ENCODE results near the gene VSTM2B. TPM values are rescaled to one million over a fixed set of nuclear protein-coding genes. Genes with fewer than 3 reads are reported as not detected.

Gene VSTM2B
- polyA plus RNA-seq, 1 of the 3 experiments (the other 2 are of a cell fraction) = not detected

DNA sequence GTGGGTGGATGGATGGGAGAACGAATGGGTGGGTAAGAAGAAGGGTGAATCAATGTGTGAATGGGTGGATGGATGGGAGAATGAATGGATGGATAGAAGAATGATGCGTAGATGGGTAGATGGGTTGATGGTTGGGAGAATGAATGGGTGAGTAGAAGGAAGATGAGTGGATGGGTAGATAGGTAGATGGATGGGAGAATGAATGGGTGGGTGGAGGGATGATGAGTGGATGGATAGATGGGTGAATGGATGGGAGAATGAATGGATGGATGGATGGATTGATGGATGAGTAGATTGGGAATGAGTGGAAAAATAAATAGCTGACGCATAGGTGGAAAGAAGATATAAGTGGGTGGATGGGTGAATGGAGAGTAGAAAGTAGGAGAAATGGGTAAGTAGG is 16.5 kb downstream of the VSTM2B start:
- no peak overlapping the region for H3K9ac ChIP-seq
- H3K27me3 ChIP-seq (ENCODE audit: insufficient read depth) = no peaks in the 10 kb centered on the region
- no peaks in the 10 kb centered on the region for H3K9me3 ChIP-seq
- H3K4me3 ChIP-seq (ENCODE audit: low read depth in 2 of 2, low read length in 1 of 2) = no peak overlapping the region
- TF ChIP-seq, protein P1, sequence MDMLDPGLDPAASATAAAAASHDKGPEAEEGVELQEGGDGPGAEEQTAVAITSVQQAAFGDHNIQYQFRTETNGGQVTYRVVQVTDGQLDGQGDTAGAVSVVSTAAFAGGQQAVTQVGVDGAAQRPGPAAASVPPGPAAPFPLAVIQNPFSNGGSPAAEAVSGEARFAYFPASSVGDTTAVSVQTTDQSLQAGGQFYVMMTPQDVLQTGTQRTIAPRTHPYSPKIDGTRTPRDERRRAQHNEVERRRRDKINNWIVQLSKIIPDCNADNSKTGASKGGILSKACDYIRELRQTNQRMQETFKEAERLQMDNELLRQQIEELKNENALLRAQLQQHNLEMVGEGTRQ (IDR thresholded peaks at IDR 0.05; ENCODE audit: borderline replicate concordance, low read depth, low read length) = no peak
- TF ChIP-seq, protein P2, sequence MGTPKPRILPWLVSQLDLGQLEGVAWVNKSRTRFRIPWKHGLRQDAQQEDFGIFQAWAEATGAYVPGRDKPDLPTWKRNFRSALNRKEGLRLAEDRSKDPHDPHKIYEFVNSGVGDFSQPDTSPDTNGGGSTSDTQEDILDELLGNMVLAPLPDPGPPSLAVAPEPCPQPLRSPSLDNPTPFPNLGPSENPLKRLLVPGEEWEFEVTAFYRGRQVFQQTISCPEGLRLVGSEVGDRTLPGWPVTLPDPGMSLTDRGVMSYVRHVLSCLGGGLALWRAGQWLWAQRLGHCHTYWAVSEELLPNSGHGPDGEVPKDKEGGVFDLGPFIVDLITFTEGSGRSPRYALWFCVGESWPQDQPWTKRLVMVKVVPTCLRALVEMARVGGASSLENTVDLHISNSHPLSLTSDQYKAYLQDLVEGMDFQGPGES (IDR thresholded peaks at IDR 0.05; ENCODE audit: low read depth, low read length) = no peak
- TF ChIP-seq EP300 (IDR thresholded peaks at IDR 0.05; ENCODE audit: borderline replicate concordance in 1 of 2, low read depth in 1 of 2, low read length in 1 of 2) = no peak
- no peak for TF ChIP-seq NRF1 (IDR thresholded peaks at IDR 0.05; ENCODE audit: low read depth, low read length)
- ChIA-PET POLR2A (no interaction called here), CTCF (no interaction called here)
- H3K36me3 ChIP-seq (replicated peaks in 1 of 2; ENCODE audit: control insufficient read depth in 1 of 2, insufficient read depth in 2 of 2, low read length in 1 of 2) = no peaks in the 10 kb centered on the region
- H3K4me2 ChIP-seq = no peak overlapping the region
- H3K79me2 ChIP-seq (ENCODE audit: insufficient read depth) = no peaks in the 10 kb centered on the region
- no peaks in the 10 kb centered on the region for H4K20me1 ChIP-seq (ENCODE audit: insufficient read depth)
- 35% methylated on average over 3 of the region's 3 CpGs for WGBS (ENCODE audit: low lambda C conversion rate)
- DNase-seq = no peak
- H3K9me2 ChIP-seq = no peaks in the 10 kb centered on the region
- no peak overlapping the region for H2AFZ ChIP-seq (ENCODE audit: low read depth)
- H3K4me1 ChIP-seq (ENCODE audit: control insufficient read depth in 1 of 2, insufficient read depth in 2 of 2, low read depth in 1 of 2, low read length in 1 of 2) = no peaks in the 10 kb centered on the region
- no peak overlapping the region for H3K27ac ChIP-seq (ENCODE audit: low read depth in 2 of 2, low read length in 1 of 2)
- H3F3A ChIP-seq (replicated peaks; ENCODE audit: insufficient read depth) = no peaks in the 10 kb centered on the region

DNA sequence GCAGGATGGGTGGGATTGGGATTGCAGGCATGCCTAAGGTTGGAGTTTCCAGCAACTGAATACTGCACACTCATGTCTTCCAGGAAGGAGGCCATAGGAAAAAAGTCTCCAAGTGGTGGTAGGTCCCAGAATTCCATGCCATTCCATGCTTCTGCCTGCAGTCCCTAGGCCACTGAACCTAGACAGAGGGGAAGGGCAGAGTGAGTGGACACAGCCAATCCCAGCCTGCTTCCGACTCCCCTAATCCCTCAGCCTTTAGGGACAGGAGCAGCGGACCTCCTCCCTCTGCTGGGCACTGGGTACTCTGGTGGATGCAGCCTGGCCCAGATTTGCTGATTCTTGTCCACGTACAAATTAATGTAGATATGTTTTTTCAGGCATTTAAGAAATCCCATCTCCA is 17.0 kb downstream of the VSTM2B start:
- Histone ChIP-seq H3K4me1 (ENCODE audit: control insufficient read depth in 1 of 2, insufficient read depth in 2 of 2, low read depth in 1 of 2, low read length in 1 of 2) (no peaks in the 10 kb centered on the region), H3K9me2 (no peaks in the 10 kb centered on the region), H3K4me3 (ENCODE audit: low read depth in 2 of 2, low read length in 1 of 2) (no peak overlapping the region), H3K9me3 (no peaks in the 10 kb centered on the region), H3K27me3 (ENCODE audit: insufficient read depth) (no peaks in the 10 kb centered on the region), H3K27ac (ENCODE audit: low read depth in 2 of 2, low read length in 1 of 2) (no peak overlapping the region), H3K36me3 (replicated peaks in 1 of 2; ENCODE audit: control insufficient read depth in 1 of 2, insufficient read depth in 2 of 2, low read length in 1 of 2) (no peaks in the 10 kb centered on the region), H3K79me2 (ENCODE audit: insufficient read depth) (no peaks in the 10 kb centered on the region), H4K20me1 (ENCODE audit: insufficient read depth) (no peaks in the 10 kb centered on the region), H3F3A (replicated peaks; ENCODE audit: insufficient read depth) (no peaks in the 10 kb centered on the region), H3K9ac (no peak overlapping the region), H3K4me2 (no peak overlapping the region), H2AFZ (ENCODE audit: low read depth) (no peak overlapping the region)
- ChIA-PET CTCF (no interaction called here), POLR2A (no interaction called here)
- no peak for DNase-seq
- 4% methylated on average over 3 of the region's 3 CpGs for WGBS (ENCODE audit: low lambda C conversion rate)
- TF ChIP-seq, protein P3, sequence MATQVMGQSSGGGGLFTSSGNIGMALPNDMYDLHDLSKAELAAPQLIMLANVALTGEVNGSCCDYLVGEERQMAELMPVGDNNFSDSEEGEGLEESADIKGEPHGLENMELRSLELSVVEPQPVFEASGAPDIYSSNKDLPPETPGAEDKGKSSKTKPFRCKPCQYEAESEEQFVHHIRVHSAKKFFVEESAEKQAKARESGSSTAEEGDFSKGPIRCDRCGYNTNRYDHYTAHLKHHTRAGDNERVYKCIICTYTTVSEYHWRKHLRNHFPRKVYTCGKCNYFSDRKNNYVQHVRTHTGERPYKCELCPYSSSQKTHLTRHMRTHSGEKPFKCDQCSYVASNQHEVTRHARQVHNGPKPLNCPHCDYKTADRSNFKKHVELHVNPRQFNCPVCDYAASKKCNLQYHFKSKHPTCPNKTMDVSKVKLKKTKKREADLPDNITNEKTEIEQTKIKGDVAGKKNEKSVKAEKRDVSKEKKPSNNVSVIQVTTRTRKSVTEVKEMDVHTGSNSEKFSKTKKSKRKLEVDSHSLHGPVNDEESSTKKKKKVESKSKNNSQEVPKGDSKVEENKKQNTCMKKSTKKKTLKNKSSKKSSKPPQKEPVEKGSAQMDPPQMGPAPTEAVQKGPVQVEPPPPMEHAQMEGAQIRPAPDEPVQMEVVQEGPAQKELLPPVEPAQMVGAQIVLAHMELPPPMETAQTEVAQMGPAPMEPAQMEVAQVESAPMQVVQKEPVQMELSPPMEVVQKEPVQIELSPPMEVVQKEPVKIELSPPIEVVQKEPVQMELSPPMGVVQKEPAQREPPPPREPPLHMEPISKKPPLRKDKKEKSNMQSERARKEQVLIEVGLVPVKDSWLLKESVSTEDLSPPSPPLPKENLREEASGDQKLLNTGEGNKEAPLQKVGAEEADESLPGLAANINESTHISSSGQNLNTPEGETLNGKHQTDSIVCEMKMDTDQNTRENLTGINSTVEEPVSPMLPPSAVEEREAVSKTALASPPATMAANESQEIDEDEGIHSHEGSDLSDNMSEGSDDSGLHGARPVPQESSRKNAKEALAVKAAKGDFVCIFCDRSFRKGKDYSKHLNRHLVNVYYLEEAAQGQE (IDR thresholded peaks at IDR 0.05; ENCODE audit: low read depth, low read length) = no peak
- no peak for TF ChIP-seq RXRA (IDR thresholded peaks at IDR 0.05; ENCODE audit: borderline replicate concordance, low read depth)
- TF ChIP-seq, protein P4, sequence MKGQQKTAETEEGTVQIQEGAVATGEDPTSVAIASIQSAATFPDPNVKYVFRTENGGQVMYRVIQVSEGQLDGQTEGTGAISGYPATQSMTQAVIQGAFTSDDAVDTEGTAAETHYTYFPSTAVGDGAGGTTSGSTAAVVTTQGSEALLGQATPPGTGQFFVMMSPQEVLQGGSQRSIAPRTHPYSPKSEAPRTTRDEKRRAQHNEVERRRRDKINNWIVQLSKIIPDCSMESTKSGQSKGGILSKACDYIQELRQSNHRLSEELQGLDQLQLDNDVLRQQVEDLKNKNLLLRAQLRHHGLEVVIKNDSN (IDR thresholded peaks at IDR 0.05; ENCODE audit: borderline replicate concordance, low read depth) = no peak
- TF ChIP-seq TEAD4 (IDR thresholded peaks at IDR 0.05; ENCODE audit: borderline replicate concordance, insufficient read depth) = no peak
- TF ChIP-seq, protein P5, sequence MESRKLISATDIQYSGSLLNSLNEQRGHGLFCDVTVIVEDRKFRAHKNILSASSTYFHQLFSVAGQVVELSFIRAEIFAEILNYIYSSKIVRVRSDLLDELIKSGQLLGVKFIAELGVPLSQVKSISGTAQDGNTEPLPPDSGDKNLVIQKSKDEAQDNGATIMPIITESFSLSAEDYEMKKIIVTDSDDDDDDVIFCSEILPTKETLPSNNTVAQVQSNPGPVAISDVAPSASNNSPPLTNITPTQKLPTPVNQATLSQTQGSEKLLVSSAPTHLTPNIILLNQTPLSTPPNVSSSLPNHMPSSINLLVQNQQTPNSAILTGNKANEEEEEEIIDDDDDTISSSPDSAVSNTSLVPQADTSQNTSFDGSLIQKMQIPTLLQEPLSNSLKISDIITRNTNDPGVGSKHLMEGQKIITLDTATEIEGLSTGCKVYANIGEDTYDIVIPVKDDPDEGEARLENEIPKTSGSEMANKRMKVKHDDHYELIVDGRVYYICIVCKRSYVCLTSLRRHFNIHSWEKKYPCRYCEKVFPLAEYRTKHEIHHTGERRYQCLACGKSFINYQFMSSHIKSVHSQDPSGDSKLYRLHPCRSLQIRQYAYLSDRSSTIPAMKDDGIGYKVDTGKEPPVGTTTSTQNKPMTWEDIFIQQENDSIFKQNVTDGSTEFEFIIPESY (IDR thresholded peaks at IDR 0.05; ENCODE audit: borderline replicate concordance, low read depth) = no peak
- no peak for TF ChIP-seq EZH2phosphoT487 (IDR thresholded peaks at IDR 0.05; ENCODE audit: borderline replicate concordance, low read depth)
- TF ChIP-seq MEF2A (IDR thresholded peaks at IDR 0.05; ENCODE audit: borderline replicate concordance, low read depth) = no peak
- TF ChIP-seq RCOR1 (IDR thresholded peaks at IDR 0.05; ENCODE audit: low read length) = no peak
- TF ChIP-seq RAD21 (IDR thresholded peaks at IDR 0.05; ENCODE audit: low read length) = no peak
- TF ChIP-seq, protein P2 (IDR thresholded peaks at IDR 0.05; ENCODE audit: low read depth, low read length) = no peak
- TF ChIP-seq RFX5 (IDR thresholded peaks at IDR 0.05; ENCODE audit: low read length) = no peak
- no peak for TF ChIP-seq EP300 (IDR thresholded peaks at IDR 0.05; ENCODE audit: borderline replicate concordance in 1 of 2, low read depth in 1 of 2, low read length in 1 of 2)
- no peak for TF ChIP-seq GABPA (IDR thresholded peaks at IDR 0.05; ENCODE audit: low read depth)
- TF ChIP-seq, protein P6, sequence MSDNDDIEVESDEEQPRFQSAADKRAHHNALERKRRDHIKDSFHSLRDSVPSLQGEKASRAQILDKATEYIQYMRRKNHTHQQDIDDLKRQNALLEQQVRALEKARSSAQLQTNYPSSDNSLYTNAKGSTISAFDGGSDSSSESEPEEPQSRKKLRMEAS (IDR thresholded peaks at IDR 0.05; ENCODE audit: low read depth) = no peak
- TF ChIP-seq NRF1 (IDR thresholded peaks at IDR 0.05; ENCODE audit: low read depth, low read length) = no peak
- no peak for TF ChIP-seq FOXM1 (IDR thresholded peaks at IDR 0.05; ENCODE audit: low read depth)
